NOMO-1 (cell line): ENCODE data around the gene NTSR1.

Experiments used
- DNase-seq, 2 experiments: peaks; one replicate each; lab custom pipeline; 2025; ENCODE audit not compliant: unreplicated experiment in 2 of 2; lab: John Stamatoyannopoulos, UW

NTSR1 gene

DNA sequence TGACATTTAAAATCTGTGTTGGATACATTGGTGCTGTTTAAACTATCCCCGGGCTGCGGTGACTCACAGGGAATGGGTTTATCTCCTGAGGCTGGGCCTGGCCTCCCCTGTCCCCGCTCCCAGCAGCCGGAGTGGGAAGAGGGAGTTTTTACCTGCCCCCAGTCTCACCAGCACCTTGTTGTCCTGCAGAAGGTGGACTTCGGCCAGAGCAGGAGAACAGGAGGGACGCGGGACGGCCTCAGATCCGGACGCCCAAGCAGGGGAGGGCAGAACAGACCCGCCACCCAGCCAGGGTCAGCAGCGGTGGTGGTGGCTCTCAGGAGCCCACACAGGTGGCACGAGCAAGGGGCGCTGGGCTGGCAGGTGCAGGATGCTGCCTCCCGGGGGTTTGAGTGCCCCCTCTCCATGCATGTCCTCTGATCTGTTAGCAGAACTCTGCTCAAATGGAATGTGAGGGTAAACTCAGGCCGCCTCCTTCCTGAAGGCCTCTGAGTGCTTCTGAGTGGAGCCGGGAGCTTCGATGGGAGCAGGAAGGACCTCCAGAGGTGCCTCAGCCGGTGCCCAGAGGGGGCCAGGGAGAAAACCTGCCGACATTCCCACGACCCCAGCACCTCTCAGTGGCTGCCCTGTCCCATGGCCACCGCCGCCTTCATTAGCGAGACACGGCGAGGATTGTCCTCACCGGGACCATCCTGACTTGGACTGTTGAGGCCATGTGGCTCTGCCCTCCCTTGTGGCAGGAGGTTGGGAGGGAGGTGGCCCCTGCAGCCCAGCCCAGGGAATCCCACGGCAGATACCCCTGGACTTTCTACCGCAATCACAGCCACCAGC is 44.2 kb downstream of the NTSR1 start:
- DNase-seq = no peak

- no peak for DNase-seq
Observed at GRCh38 chr20:62753626-62754025, 45.0 kb downstream of the NTSR1 start.

GRCh38 chr20:62754122-62754990 is 45.7 kb downstream of the NTSR1 start:
- DNase-seq = no peak

- no peak for DNase-seq
Observed at GRCh38 chr20:62754991-62755356, 46.3 kb downstream of the NTSR1 start.

- no peak for DNase-seq
Observed at GRCh38 chr20:62755817-62756724, 47.4 kb downstream of the NTSR1 start.

GRCh38 chr20:62758226-62758912 is 49.7 kb downstream of the NTSR1 start:
- DNase-seq = no peak

GRCh38 chr20:62759981-62760431 is 51.4 kb downstream of the NTSR1 start:
- no peak for DNase-seq

GRCh38 chr20:62760471-62760855 is 51.8 kb downstream of the NTSR1 start:
- no peak for DNase-seq

GRCh38 chr20:62760856-62761758 is 52.5 kb downstream of the NTSR1 start:
- no peak for DNase-seq

- DNase-seq = no peak
Observed at GRCh38 chr20:62761759-62762131, 53.1 kb downstream of the NTSR1 start.

- no peak for DNase-seq
Observed at GRCh38 chr20:62762376-62762775, 53.7 kb downstream of the NTSR1 start.

- DNase-seq = no peak
Observed at GRCh38 chr20:62762801-62763368, 54.2 kb downstream of the NTSR1 start.

DNA sequence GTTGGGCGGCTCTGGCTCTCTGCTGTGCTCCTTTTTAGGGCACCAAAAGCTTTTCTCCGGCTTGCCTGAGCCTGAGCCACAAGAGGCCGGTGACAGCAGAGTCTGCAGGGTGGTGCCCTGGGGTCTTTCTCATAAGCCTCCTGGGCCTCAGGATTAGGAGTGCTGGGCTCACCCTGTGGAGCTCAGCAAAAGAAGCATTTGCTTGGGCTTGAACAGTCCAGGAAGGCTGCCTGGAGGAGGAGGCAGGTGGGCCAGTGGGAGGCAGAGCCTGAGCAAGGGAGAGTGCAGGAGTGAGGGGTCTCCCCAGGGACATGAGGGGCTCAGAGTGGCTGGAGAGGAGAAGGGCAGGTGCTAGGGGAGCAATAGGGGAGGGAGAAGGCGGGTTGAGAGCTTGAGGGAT is 54.8 kb downstream of the NTSR1 start:
- no peak for DNase-seq

DNA sequence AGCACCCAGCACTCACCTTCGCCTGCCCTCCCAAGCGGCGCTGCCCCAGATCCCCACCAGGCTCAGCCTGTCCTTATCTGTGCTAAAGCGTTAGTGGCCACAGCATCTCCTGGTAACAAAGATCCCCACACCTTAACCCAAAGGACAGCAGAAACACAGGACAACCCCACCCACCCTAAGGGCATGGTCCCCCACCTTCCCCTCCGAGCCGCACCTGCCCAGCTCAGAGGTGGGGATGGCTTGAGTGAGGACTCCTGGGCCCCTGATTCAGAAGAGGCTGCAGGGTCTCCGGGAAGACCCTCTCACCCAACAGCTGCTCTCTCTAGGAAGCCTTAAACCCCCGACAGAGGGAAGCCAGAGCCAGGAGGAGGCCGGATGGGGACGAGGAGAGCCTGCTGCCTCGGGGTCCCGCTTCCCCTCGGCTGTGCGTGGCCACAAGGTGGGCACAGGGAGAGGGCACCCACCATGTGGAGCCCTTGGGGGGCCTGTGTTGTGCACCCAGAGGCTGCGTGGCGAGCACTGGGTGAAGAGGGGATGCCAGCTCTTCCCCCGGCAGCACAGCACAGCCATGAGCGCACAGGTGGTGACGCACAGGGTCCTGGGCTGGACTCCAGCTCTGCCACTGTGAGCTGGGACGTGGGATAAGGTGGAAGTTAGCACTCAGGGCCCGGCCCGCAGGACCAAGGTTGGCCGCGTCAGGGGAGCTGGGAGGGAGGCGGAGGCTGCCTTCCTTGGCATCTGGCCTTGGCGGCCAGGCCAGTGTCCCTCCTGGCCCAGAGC is 55.7 kb downstream of the NTSR1 start:
- no peak for DNase-seq

DNA sequence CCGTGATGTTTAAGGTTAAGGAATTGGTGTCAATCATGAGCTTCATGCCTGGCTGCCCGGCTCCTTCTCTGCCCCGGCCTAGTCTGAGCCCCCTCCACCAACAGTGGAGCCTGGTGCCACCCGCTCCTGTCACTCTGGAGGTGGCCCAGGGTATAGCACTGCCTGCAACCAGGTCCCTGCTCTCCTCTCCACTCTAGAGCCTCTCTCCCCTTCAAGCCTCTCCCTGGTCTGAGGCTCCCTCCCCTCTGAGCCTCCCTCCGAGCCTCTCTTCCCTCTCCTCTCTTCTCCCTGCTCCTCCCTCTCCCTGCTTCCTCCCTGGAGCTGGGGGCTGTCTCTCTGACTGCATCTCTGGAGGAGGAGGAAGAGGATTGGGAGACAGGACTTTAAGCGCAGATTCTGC is 56.4 kb downstream of the NTSR1 start:
- no peak for DNase-seq

DNA sequence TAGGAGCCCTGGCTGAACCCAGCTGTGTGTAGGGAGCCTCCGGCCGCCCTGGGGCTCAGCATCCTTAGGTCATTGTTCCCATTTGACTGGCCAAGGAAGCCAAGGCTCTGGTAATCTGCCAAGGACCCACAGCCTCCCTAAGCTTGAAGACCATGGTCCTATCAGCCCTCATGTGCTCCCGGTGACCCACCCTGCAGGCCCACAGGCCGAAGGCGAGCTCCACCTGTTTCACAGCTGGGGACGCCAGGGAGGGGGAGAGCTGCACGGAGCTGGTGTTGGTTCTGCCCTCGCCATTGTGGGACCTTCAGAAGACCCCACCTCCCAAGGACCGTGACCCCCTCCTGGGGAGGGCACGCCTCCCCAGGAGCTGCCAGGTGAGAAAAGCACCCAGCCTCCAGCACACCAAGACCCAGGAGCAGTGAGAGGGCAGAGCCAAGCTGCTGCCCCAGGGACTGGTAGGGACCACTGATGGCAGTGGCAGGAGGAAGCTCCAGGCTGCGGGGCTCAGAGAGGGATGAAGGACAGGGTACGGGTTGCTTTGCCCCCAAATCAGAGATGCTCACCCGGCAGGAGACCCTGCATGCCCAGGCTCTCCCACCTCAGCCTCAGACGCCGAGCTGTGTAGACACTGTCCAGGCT is 56.9 kb downstream of the NTSR1 start:
- no peak for DNase-seq

GRCh38 chr20:62766071-62766450 is 57.4 kb downstream of the NTSR1 start:
- DNase-seq = no peak

DNA sequence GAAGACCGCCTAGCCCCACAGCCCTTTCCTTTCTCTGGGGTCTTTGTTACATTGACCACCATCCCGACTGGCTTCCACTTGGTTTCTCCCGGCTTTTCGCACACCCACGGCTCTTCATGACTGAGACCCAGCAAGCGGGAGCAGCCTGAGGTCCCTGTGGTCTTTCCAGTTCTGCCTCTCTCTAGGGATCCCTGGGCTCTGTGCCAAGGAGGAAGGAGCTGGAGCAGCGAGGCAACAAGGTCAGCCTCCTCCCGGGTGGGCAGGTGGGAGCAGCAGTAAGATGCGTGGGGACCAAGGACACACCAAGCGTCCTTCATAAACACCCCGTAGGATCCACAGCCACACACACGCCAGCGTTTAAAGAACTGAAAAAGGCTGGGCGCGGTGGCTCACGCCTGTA is 58.1 kb downstream of the NTSR1 start:
- DNase-seq = no peak
